Measurements from ENCODE around the gene EPHA7. TPM values are rescaled to one million over a fixed set of nuclear protein-coding genes. Genes with fewer than 3 reads are reported as not detected.

Gene EPHA7
- total RNA-seq, 4 donors from 2014 or later = 0.60 to 1.3 (median 0.72) TPM

- H3K36me3 ChIP-seq = no peaks in the 10 kb centered on the region
- H3K27ac ChIP-seq = no peak overlapping the region
- no peaks in the 10 kb centered on the region for H3K27me3 ChIP-seq
- no peak overlapping the region for H3K4me3 ChIP-seq
- TF ChIP-seq POLR2A (IDR thresholded peaks at IDR 0.05) = no peak
- no peak for TF ChIP-seq EP300 (IDR thresholded peaks at IDR 0.05)
- TF ChIP-seq CTCF (IDR thresholded peaks at IDR 0.05) = no peak
- no peak for TF ChIP-seq POLR2AphosphoS5 (IDR thresholded peaks at IDR 0.05)
- no peaks in the 10 kb centered on the region for H3K9me3 ChIP-seq
- WGBS = 59% methylated on average over 3 of the region's 3 CpGs
- DNase-seq (ENCODE audit: low spot score in 2 of 2) = no peak
- no peaks in the 10 kb centered on the region for H3K4me1 ChIP-seq
These were observed 183.6 kb downstream of the EPHA7 start for GRCh38 chr6:93235775-93236174.

- TF ChIP-seq CTCF (IDR thresholded peaks at IDR 0.05) (no peak), EP300 (IDR thresholded peaks at IDR 0.05) (no peak), POLR2A (IDR thresholded peaks at IDR 0.05) (no peak), POLR2AphosphoS5 (IDR thresholded peaks at IDR 0.05) (no peak)
- Histone ChIP-seq H3K27me3 (no peaks in the 10 kb centered on the region), H3K9me3 (no peaks in the 10 kb centered on the region), H3K27ac (no peak overlapping the region), H3K4me3 (no peak overlapping the region), H3K4me1 (no peaks in the 10 kb centered on the region), H3K36me3 (no peaks in the 10 kb centered on the region)
- 95% methylated on average over 1 of the region's 1 CpG for WGBS
- no peak for DNase-seq (ENCODE audit: low spot score in 2 of 2)
These were observed 192.5 kb downstream of the EPHA7 start for GRCh38 chr6:93226822-93227221.

GRCh38 chr6:93222071-93222851, 197.1 kb downstream of the EPHA7 start:
- TF ChIP-seq POLR2AphosphoS5 (IDR thresholded peaks at IDR 0.05) (no peak), POLR2A (IDR thresholded peaks at IDR 0.05) (no peak), EP300 (IDR thresholded peaks at IDR 0.05) (no peak), CTCF (IDR thresholded peaks at IDR 0.05) (no peak)
- no peaks in the 10 kb centered on the region for H3K9me3 ChIP-seq

GRCh38 chr6:93219447-93219846, 199.9 kb downstream of the EPHA7 start:
- WGBS = 87% methylated on average over 1 of the region's 1 CpG
- peaks cover 14% of the 10 kb centered on the region for H3K9me3 ChIP-seq
- TF ChIP-seq EP300 (IDR thresholded peaks at IDR 0.05) = no peak
- no peak for TF ChIP-seq CTCF (IDR thresholded peaks at IDR 0.05)
- TF ChIP-seq POLR2AphosphoS5 (IDR thresholded peaks at IDR 0.05) = no peak
- TF ChIP-seq POLR2A (IDR thresholded peaks at IDR 0.05) = no peak
- DNase-seq (ENCODE audit: low spot score in 2 of 2) = no peak
- H3K4me1 ChIP-seq = no peaks in the 10 kb centered on the region
- H3K4me3 ChIP-seq = no peak overlapping the region
- H3K36me3 ChIP-seq = no peaks in the 10 kb centered on the region
- H3K27me3 ChIP-seq = no peaks in the 10 kb centered on the region
- no peak overlapping the region for H3K27ac ChIP-seq

More at GRCh38 chr6:93222071-93222851, 197.1 kb downstream of the EPHA7 start:
- Histone ChIP-seq H3K4me3 (no peak overlapping the region), H3K27ac (no peak overlapping the region), H3K36me3 (no peaks in the 10 kb centered on the region), H3K4me1 (no peaks in the 10 kb centered on the region), H3K27me3 (no peaks in the 10 kb centered on the region)
- 81% methylated on average over 4 of the region's 4 CpGs for WGBS
- no peak for DNase-seq (ENCODE audit: low spot score in 2 of 2)

GRCh38 chr6:93218096-93218495, 201.3 kb downstream of the EPHA7 start:
- Histone ChIP-seq H3K4me3 (no peak overlapping the region), H3K4me1 (no peaks in the 10 kb centered on the region), H3K36me3 (no peaks in the 10 kb centered on the region), H3K27ac (no peak overlapping the region), H3K27me3 (no peaks in the 10 kb centered on the region), H3K9me3 (peaks cover 14% of the 10 kb centered on the region)
- 38% methylated on average over 2 of the region's 2 CpGs for WGBS
- DNase-seq (ENCODE audit: low spot score in 2 of 2) = no peak
- TF ChIP-seq POLR2AphosphoS5 (IDR thresholded peaks at IDR 0.05) = no peak
- TF ChIP-seq POLR2A (IDR thresholded peaks at IDR 0.05) = no peak
- no peak for TF ChIP-seq EP300 (IDR thresholded peaks at IDR 0.05)
- TF ChIP-seq CTCF (IDR thresholded peaks at IDR 0.05) = no peak
